Measurements from ENCODE around the gene CDY2B. TPM values are rescaled to one million over a fixed set of nuclear protein-coding genes. Genes with fewer than 3 reads are reported as not detected.
"Not testable (repeated sequence)": the region's sequence is repeated elsewhere in the genome, so short reads cannot be mapped to it uniquely, and the experiment has no call there.

CDY2B gene
- total and polyA plus RNA-seq, 4 donors, result not detected

DNA sequence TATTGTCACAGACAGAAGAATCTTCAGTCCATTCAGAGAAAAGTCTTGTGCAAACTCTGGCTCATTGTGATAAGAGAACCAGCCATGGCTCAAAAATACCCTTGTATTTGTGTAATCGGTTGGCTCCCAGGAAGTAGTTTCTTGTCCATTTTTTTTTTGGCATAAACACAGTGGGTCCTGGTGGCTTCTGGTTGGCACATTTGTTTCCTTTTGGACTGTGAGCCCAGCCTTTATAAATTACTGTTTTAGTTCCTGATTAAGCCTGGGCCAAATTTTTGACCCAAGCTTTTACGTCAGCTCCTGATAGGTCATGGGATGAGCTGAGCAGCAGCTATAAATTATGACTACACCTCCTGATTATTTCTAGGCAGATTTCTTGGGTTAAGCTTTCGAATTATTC is 19.4 kb downstream of the CDY2B start:
- not testable (repeated sequence) for H3K9me3 ChIP-seq (ENCODE audit: control insufficient read depth in 4 of 4, low read length in 3 of 4); H3K27me3 ChIP-seq (ENCODE audit: control insufficient read depth in 4 of 4, insufficient read depth in 4 of 4, low read length in 3 of 4); H3K9ac ChIP-seq (ENCODE audit: low read depth in 1 of 2, low read length in 2 of 2); H3K36me3 ChIP-seq (ENCODE audit: control insufficient read depth in 4 of 4, insufficient read depth in 3 of 4, low read depth in 1 of 4, low read length in 3 of 4); H3K27ac ChIP-seq (ENCODE audit: low read depth in 1 of 2, low read length in 2 of 2); DNase-seq (ENCODE audit: low spot score); H3K4me3 ChIP-seq (ENCODE audit: low read depth in 1 of 3, low read length in 3 of 3); H3K4me1 ChIP-seq (ENCODE audit: control insufficient read depth in 4 of 4, insufficient read depth in 4 of 4, low read length in 3 of 4)
- WGBS, result no CpG with 5 or more reads among the region's 3 CpGs

DNA sequence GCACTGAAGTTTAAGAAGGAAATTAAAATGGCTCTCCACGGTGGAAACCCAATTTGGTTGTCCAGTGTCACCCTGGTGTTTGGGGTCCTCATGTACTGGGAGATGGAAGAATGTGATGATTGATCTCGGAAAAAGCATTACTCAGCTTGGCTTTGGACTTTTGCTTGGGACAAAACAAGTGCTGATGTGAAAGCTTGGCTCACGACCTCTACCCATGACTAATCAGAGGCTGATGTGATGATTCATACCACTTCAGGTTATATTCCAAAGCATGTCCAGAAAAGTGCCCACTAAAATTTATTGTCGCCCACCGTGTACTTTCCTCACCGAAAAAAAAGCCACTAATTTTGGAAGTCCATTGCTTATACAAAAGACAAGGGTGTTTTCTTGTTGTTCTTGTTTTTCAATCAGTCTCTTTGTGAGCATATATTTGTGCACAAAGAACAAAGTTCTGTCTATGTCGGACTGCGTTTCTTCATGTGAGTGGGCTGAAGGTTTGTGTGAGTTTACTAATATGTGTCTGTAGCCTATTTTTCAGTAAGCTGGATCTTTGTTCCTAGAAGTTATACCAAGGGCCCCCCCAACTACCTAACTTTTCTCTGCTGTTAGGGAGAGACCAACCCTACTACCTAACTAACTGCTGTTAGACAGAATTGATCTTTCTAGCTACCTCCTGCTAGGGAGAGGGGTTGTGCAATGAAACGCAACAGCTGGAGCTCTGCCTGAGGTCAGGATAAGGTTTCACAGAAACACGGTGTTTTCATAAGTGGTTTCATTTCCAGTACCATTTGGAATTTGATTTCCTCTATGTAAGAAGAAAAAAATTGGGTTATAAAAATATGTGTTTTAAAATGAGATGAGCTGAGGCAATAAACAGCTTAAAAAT is 22.8 kb downstream of the CDY2B start:
- not testable (repeated sequence) for DNase-seq (ENCODE audit: low spot score)

DNA sequence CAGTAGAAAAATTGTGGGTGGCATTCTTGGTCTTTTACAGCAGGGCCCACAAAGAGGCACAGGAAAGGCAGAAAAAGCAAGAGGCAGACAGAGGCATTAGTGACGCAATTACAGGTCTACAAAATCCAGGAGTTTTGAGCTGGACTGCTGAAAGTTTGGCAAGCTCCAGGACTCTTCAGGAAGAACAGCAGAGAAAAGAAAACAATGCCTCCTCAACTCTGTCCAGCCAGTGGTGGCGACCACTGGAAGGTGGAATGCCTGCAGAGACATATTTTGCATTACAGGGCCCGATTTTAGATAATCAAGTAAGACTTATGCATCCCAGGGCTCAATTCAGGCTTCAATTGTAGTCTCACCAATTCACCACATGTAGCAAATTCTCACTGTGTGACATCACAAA is 23.5 kb downstream of the CDY2B start:
- H3K4me3 ChIP-seq (ENCODE audit: low read depth in 1 of 3, low read length in 3 of 3); H3K9ac ChIP-seq (ENCODE audit: low read depth in 1 of 2, low read length in 2 of 2); H3K36me3 ChIP-seq (ENCODE audit: control insufficient read depth in 4 of 4, insufficient read depth in 3 of 4, low read depth in 1 of 4, low read length in 3 of 4); H3K4me1 ChIP-seq (ENCODE audit: control insufficient read depth in 4 of 4, insufficient read depth in 4 of 4, low read length in 3 of 4); H3K9me3 ChIP-seq (ENCODE audit: control insufficient read depth in 4 of 4, low read length in 3 of 4); DNase-seq (ENCODE audit: low spot score); H3K27me3 ChIP-seq (ENCODE audit: control insufficient read depth in 4 of 4, insufficient read depth in 4 of 4, low read length in 3 of 4); H3K27ac ChIP-seq (ENCODE audit: low read depth in 1 of 2, low read length in 2 of 2): not testable (repeated sequence)
- no CpG with 5 or more reads among the region's 3 CpGs for WGBS

More for the DNA sequence above, 22.8 kb downstream of the CDY2B start:
- H3K4me3 ChIP-seq (ENCODE audit: low read depth in 1 of 3, low read length in 3 of 3); H3K27ac ChIP-seq (ENCODE audit: low read depth in 1 of 2, low read length in 2 of 2); H3K4me1 ChIP-seq (ENCODE audit: control insufficient read depth in 4 of 4, insufficient read depth in 4 of 4, low read length in 3 of 4); H3K9me3 ChIP-seq (ENCODE audit: control insufficient read depth in 4 of 4, low read length in 3 of 4); H3K27me3 ChIP-seq (ENCODE audit: control insufficient read depth in 4 of 4, insufficient read depth in 4 of 4, low read length in 3 of 4); H3K36me3 ChIP-seq (ENCODE audit: control insufficient read depth in 4 of 4, insufficient read depth in 3 of 4, low read depth in 1 of 4, low read length in 3 of 4); H3K9ac ChIP-seq (ENCODE audit: low read depth in 1 of 2, low read length in 2 of 2): not testable (repeated sequence)
- whole genome bisulfite sequencing, result no CpG with 5 or more reads among the region's 10 CpGs

DNA sequence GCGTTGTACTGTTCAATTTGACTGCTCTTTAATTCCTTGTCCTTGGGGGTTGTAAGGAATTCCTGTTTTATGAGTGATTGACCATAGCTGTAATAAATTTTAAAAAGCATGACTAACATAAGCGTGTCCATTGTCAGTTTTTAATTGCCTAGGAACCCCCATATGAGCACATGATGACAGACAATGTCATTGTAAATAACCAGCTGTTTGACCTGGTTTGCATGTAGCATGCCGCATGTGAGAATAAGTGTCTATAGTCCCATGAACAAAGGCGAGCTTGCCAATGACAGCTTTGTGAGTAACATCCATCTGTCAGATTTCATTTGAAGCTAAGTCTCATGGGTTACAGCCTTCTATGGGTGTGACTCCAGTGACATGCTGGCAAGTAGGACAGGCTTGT is 30.9 kb downstream of the CDY2B start:
- H3K27ac ChIP-seq (ENCODE audit: low read depth in 1 of 2, low read length in 2 of 2); H3K36me3 ChIP-seq (ENCODE audit: control insufficient read depth in 4 of 4, insufficient read depth in 3 of 4, low read depth in 1 of 4, low read length in 3 of 4); H3K27me3 ChIP-seq (ENCODE audit: control insufficient read depth in 4 of 4, insufficient read depth in 4 of 4, low read length in 3 of 4); H3K9ac ChIP-seq (ENCODE audit: low read depth in 1 of 2, low read length in 2 of 2); DNase-seq (ENCODE audit: low spot score); H3K4me1 ChIP-seq (ENCODE audit: control insufficient read depth in 4 of 4, insufficient read depth in 4 of 4, low read length in 3 of 4); H3K9me3 ChIP-seq (ENCODE audit: control insufficient read depth in 4 of 4, low read length in 3 of 4); H3K4me3 ChIP-seq (ENCODE audit: low read depth in 1 of 3, low read length in 3 of 3): not testable (repeated sequence)
- no CpG with 5 or more reads among the region's 4 CpGs for WGBS

DNA sequence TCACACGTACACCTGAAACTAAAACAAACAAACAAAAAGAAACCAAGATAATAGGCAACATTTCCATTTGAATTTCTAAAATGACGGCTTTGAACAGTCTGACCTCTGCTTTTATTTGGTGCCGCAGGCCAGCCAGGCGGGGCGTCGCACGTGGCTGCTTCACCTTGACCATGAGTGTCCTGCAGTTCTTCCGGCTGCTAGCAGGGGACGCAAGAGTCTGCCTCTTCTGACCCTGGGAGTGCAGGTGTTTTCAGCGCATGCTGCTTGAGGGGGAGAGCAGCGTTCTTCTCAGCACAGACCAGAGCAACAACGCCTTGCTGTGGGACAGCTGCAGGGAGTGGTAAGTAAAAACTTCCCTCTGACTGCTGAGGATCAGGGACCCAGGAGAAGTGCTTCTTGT is 47.9 kb downstream of the CDY2B start:
- DNase-seq (ENCODE audit: low spot score); H3K9ac ChIP-seq (ENCODE audit: low read depth in 1 of 2, low read length in 2 of 2); H3K27me3 ChIP-seq (ENCODE audit: control insufficient read depth in 4 of 4, insufficient read depth in 4 of 4, low read length in 3 of 4); H3K36me3 ChIP-seq (ENCODE audit: control insufficient read depth in 4 of 4, insufficient read depth in 3 of 4, low read depth in 1 of 4, low read length in 3 of 4); H3K9me3 ChIP-seq (ENCODE audit: control insufficient read depth in 4 of 4, low read length in 3 of 4); H3K4me1 ChIP-seq (ENCODE audit: control insufficient read depth in 4 of 4, insufficient read depth in 4 of 4, low read length in 3 of 4); H3K4me3 ChIP-seq (ENCODE audit: low read depth in 1 of 3, low read length in 3 of 3); H3K27ac ChIP-seq (ENCODE audit: low read depth in 1 of 2, low read length in 2 of 2): not testable (repeated sequence)
- no CpG with 5 or more reads among the region's 12 CpGs for WGBS

Other genes starting within 250 kb of the CDY2B start
- gene CDY2A, start 145.6 kb upstream of the CDY2B start, total RNA-seq, result not detected
- not detected for gene CDY2A, start 145.6 kb upstream of the CDY2B start, polyA plus RNA-seq

Measured in liver (tissue), 9 donors.